SKM-1 treated with dmso at 0.1 percent for 144 hours (cell line): ENCODE measurements around the gene COLGALT1.
"Not testable (repeated sequence)": the region's sequence is repeated elsewhere in the genome, so short reads cannot be mapped to it uniquely, and the experiment has no call there.

Source experiments
- DNase-seq: peaks from one replicate; lab custom pipeline; 2025; ENCODE audit not compliant: unreplicated experiment; lab: John Stamatoyannopoulos, UW

The COLGALT1 gene

GRCh38 chr19:17555480-17555928, at the start of gene COLGALT1:
TSS of gene COLGALT1 (plus strand) at chr19:17555649. CDS start at chr19:17555714, 65 bp downstream.
- peak; percentile 96 for DNase-seq

- no peak for DNase-seq
Measured at GRCh38 chr19:17506745-17507144, 48.7 kb upstream of the COLGALT1 start.

- DNase-seq = not testable (repeated sequence)
Measured at GRCh38 chr19:17508558-17508933, 46.9 kb upstream of the COLGALT1 start.

- no peak for DNase-seq
Measured at GRCh38 chr19:17510220-17510993, 45.0 kb upstream of the COLGALT1 start.

GRCh38 chr19:17511724-17512573, 43.5 kb upstream of the COLGALT1 start:
- peak; percentile 42 for DNase-seq

GRCh38 chr19:17512574-17512939, 42.9 kb upstream of the COLGALT1 start:
- no peak for DNase-seq

- no peak for DNase-seq
Measured at GRCh38 chr19:17515408-17516149, 39.9 kb upstream of the COLGALT1 start.

GRCh38 chr19:17517898-17518297, 37.6 kb upstream of the COLGALT1 start:
- DNase-seq = no peak

GRCh38 chr19:17518654-17519053, 36.8 kb upstream of the COLGALT1 start:
- not testable (repeated sequence) for DNase-seq

- no peak for DNase-seq
Measured at GRCh38 chr19:17519967-17520366, 35.5 kb upstream of the COLGALT1 start.

GRCh38 chr19:17520865-17521264, 34.6 kb upstream of the COLGALT1 start:
- no peak for DNase-seq

- DNase-seq = peak; percentile 95
Measured at GRCh38 chr19:17522988-17523872, 32.2 kb upstream of the COLGALT1 start.

GRCh38 chr19:17524651-17525050, 30.8 kb upstream of the COLGALT1 start:
- DNase-seq = no peak

- no peak for DNase-seq
Measured at GRCh38 chr19:17525141-17525540, 30.3 kb upstream of the COLGALT1 start.

- DNase-seq = no peak
Measured at GRCh38 chr19:17526922-17527321, 28.5 kb upstream of the COLGALT1 start.

- no peak for DNase-seq
Measured at GRCh38 chr19:17527326-17527725, 28.1 kb upstream of the COLGALT1 start.

- DNase-seq = no peak
Measured at GRCh38 chr19:17528610-17529009, 26.8 kb upstream of the COLGALT1 start.

GRCh38 chr19:17529239-17530158, 25.9 kb upstream of the COLGALT1 start:
- DNase-seq = no peak

GRCh38 chr19:17530586-17530985, 24.9 kb upstream of the COLGALT1 start:
- DNase-seq = no peak
